ENCODE measurements around the gene KIAA0513. TPM values are rescaled to one million over a fixed set of nuclear protein-coding genes. Genes with fewer than 3 reads are reported as not detected.

The KIAA0513 gene
- total and polyA plus RNA-seq, 5 donors from 2014 or later: 1.5 to 7.5 (median 3.3) TPM

DNA sequence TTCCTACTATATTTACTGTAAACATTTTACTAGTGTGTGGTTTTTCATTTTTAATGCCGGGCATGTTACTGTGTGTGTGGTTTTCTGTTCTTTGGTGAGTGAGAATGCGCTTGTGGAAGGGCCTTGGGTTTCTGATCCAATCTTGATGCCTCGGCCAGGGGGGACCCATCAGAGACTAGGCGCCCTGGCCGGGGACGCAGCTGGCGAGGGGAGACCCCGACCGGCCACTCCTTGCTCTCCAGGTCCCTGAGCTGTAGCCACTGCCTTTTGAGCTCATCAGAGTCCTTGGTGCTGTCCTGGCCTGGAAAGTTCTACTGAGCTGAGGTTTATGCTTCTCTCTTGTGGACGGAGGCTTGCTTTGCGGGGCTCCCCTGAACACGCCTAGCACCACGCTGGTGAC, 37.5 kb downstream of the KIAA0513 start:
- Mint-ChIP-seq H3K4me3 (no peak overlapping the region), H3K27me3 (no peaks in the 10 kb centered on the region), H3K4me1 (peaks cover 0 to 3% (median 0%) of the 10 kb centered on the region in 4 donors), H3K27ac (no peak overlapping the region), H3K9me3 (no peaks in the 10 kb centered on the region), H3K36me3 (peaks cover 17% of the 10 kb centered on the region)
- H3K4me1 ChIP-seq (ENCODE audit: control insufficient read depth, insufficient read depth, low read length, poor library complexity, severe bottlenecking): no peaks in the 10 kb centered on the region
- no peaks in the 10 kb centered on the region for H3K27me3 ChIP-seq (ENCODE audit: control insufficient read depth, insufficient read depth, low read length)
- no peak for ATAC-seq (ENCODE audit: low read depth in 2 of 2)
- no peak for DNase-seq
- no peaks in the 10 kb centered on the region for H3K9me3 ChIP-seq (ENCODE audit: control insufficient read depth in 2 of 2, low read length in 2 of 2)
- no peak overlapping the region for H3K4me3 ChIP-seq (ENCODE audit: low read depth, low read length)
- peaks cover 3% of the 10 kb centered on the region for H3K36me3 ChIP-seq (ENCODE audit: control insufficient read depth, insufficient read depth, low read length)
- H3K27ac ChIP-seq (ENCODE audit: insufficient read depth, low read length, poor library complexity, severe bottlenecking): no peak overlapping the region

DNA sequence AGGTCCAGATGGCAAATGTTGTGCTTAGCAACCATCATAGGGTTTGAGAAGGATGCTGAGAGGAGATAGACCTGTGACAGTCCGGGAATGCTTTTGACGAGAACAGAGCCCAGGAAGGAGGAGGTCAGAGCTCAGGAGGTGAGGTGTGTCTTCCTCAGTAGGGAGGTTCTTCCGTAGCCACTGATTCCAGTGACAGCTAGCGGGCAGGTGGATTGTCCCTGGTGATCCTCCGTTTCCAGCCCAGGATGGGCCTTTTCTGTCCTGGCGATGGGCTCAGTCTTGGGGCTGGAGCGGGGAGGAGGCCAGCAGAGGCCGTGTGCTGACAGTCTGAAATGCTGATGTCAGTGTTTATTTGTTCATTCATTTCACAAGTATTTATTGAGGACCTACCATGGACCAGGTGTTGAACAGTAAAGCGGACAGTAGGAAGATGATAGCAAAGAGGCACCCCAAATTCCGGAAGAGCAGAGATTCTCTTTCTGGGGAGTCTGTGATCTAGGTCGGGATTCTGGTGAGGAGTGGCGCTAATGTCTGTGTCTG, 38.8 kb downstream of the KIAA0513 start:
- Mint-ChIP-seq H3K27ac (peak overlapping the region in 1 of 3 donors; percentile 55), H3K4me3 (no peak overlapping the region), H3K4me1 (peaks cover 0 to 3% (median 0%) of the 10 kb centered on the region in 4 donors), H3K36me3 (peaks cover 21% of the 10 kb centered on the region), H3K27me3 (no peaks in the 10 kb centered on the region), H3K9me3 (no peaks in the 10 kb centered on the region)
- no peak overlapping the region for H3K27ac ChIP-seq (ENCODE audit: insufficient read depth, low read length, poor library complexity, severe bottlenecking)
- no peak overlapping the region for H3K4me3 ChIP-seq (ENCODE audit: low read depth, low read length)
- H3K36me3 ChIP-seq (ENCODE audit: control insufficient read depth, insufficient read depth, low read length): peaks cover 5% of the 10 kb centered on the region
- no peaks in the 10 kb centered on the region for H3K27me3 ChIP-seq (ENCODE audit: control insufficient read depth, insufficient read depth, low read length)
- no peaks in the 10 kb centered on the region for H3K4me1 ChIP-seq (ENCODE audit: control insufficient read depth, insufficient read depth, low read length, poor library complexity, severe bottlenecking)
- H3K9me3 ChIP-seq (ENCODE audit: control insufficient read depth in 2 of 2, low read length in 2 of 2): no peaks in the 10 kb centered on the region
- no peak for DNase-seq
- no peak for ATAC-seq (ENCODE audit: low read depth in 2 of 2)

DNA sequence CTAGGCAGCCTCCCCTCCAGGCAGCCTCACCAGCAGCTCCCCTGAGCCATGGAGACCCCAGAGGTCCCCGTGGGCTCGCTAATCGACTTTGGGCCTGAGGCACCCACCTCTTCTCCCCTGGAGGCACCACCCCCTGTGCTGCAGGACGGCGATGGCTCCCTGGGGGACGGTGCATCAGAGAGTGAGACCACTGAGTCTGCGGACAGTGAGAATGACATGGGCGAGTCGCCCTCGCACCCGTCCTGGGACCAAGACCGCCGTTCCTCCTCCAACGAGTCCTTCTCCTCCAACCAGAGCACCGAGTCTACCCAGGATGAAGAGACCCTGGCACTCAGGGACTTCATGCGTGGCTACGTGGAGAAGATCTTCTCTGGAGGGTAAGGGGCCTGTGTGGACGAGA, 39.4 kb downstream of the KIAA0513 start:
- ATAC-seq (ENCODE audit: low read depth in 2 of 2): no peak
- Histone ChIP-seq H3K36me3 (ENCODE audit: control insufficient read depth, insufficient read depth, low read length) (peaks cover 5% of the 10 kb centered on the region), H3K27ac (ENCODE audit: insufficient read depth, low read length, poor library complexity, severe bottlenecking) (no peak overlapping the region), H3K9me3 (ENCODE audit: control insufficient read depth in 2 of 2, low read length in 2 of 2) (no peaks in the 10 kb centered on the region), H3K4me3 (ENCODE audit: low read depth, low read length) (no peak overlapping the region), H3K27me3 (ENCODE audit: control insufficient read depth, insufficient read depth, low read length) (no peaks in the 10 kb centered on the region), H3K4me1 (ENCODE audit: control insufficient read depth, insufficient read depth, low read length, poor library complexity, severe bottlenecking) (no peaks in the 10 kb centered on the region)
- no peak overlapping the region for H3K27ac Mint-ChIP-seq
- no peaks in the 10 kb centered on the region for H3K9me3 Mint-ChIP-seq
- H3K4me3 Mint-ChIP-seq: no peak overlapping the region
- H3K36me3 Mint-ChIP-seq: peaks cover 23% of the 10 kb centered on the region
- no peaks in the 10 kb centered on the region for H3K27me3 Mint-ChIP-seq
- no peak for DNase-seq
- H3K4me1 Mint-ChIP-seq: peaks cover 0 to 3% (median 0%) of the 10 kb centered on the region in 4 donors

DNA sequence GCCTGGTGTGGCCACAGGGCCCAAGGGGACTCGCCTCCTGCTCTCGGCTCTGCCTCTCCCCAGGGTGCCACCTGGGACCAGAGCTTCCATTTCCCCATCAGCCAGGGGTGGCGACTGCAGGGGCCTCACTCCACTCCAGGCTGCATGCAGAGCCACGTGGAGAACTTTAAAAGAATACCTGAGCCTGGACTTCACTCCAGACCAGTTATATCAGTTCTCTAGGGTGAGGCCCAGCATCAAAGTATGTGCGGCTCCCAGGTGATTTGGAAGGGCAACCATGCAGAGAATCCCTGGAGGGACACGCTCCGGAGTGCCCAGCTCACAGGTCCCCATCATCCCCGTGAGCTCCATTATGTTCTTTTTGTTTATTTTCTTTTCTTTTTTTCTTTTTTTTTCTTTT, 39.8 kb downstream of the KIAA0513 start:
- H3K4me3 Mint-ChIP-seq: no peak overlapping the region
- H3K4me1 ChIP-seq (ENCODE audit: control insufficient read depth, insufficient read depth, low read length, poor library complexity, severe bottlenecking): no peaks in the 10 kb centered on the region
- no peak for DNase-seq
- no peaks in the 10 kb centered on the region for H3K9me3 Mint-ChIP-seq
- H3K36me3 Mint-ChIP-seq: peaks cover 21% of the 10 kb centered on the region
- no peaks in the 10 kb centered on the region for H3K27me3 Mint-ChIP-seq
- ATAC-seq (ENCODE audit: low read depth in 2 of 2): no peak
- peaks cover 5% of the 10 kb centered on the region for H3K36me3 ChIP-seq (ENCODE audit: control insufficient read depth, insufficient read depth, low read length)
- peaks cover 0 to 3% (median 0%) of the 10 kb centered on the region in 4 donors for H3K4me1 Mint-ChIP-seq
- H3K4me3 ChIP-seq (ENCODE audit: low read depth, low read length): no peak overlapping the region
- H3K27me3 ChIP-seq (ENCODE audit: control insufficient read depth, insufficient read depth, low read length): no peaks in the 10 kb centered on the region
- no peaks in the 10 kb centered on the region for H3K9me3 ChIP-seq (ENCODE audit: control insufficient read depth in 2 of 2, low read length in 2 of 2)
- no peak overlapping the region for H3K27ac Mint-ChIP-seq
- H3K27ac ChIP-seq (ENCODE audit: insufficient read depth, low read length, poor library complexity, severe bottlenecking): no peak overlapping the region

DNA sequence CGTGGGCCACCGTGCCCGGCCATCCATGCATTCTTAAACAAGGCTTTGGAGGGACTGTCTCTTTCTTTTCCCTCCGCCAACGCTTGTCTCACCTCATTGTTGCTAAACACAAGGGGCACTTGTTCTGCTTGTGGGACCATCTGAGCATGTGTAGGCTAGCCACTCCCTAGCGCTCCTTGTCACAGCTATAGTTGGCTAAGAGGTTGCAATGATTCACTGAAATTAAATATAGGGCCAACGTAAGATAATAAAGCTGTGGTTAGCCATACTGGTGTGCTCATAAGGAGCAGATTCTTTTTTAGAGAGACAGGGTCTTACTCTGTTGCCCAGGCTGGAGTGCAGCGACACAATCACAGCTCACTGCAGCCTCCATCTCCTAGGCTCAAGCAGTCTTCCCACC, 41.2 kb downstream of the KIAA0513 start:
- ATAC-seq (ENCODE audit: low read depth in 2 of 2): no peak
- Mint-ChIP-seq H3K36me3 (peaks cover 27% of the 10 kb centered on the region), H3K27ac (no peak overlapping the region), H3K27me3 (no peaks in the 10 kb centered on the region), H3K4me3 (no peak overlapping the region), H3K9me3 (no peaks in the 10 kb centered on the region), H3K4me1 (peaks cover 0 to 3% (median 0%) of the 10 kb centered on the region in 4 donors)
- Histone ChIP-seq H3K36me3 (ENCODE audit: control insufficient read depth, insufficient read depth, low read length) (peaks cover 5% of the 10 kb centered on the region), H3K27ac (ENCODE audit: insufficient read depth, low read length, poor library complexity, severe bottlenecking) (no peak overlapping the region), H3K4me3 (ENCODE audit: low read depth, low read length) (no peak overlapping the region), H3K27me3 (ENCODE audit: control insufficient read depth, insufficient read depth, low read length) (no peaks in the 10 kb centered on the region), H3K9me3 (ENCODE audit: control insufficient read depth in 2 of 2, low read length in 2 of 2) (no peaks in the 10 kb centered on the region), H3K4me1 (ENCODE audit: control insufficient read depth, insufficient read depth, low read length, poor library complexity, severe bottlenecking) (no peaks in the 10 kb centered on the region)
- DNase-seq: no peak

DNA sequence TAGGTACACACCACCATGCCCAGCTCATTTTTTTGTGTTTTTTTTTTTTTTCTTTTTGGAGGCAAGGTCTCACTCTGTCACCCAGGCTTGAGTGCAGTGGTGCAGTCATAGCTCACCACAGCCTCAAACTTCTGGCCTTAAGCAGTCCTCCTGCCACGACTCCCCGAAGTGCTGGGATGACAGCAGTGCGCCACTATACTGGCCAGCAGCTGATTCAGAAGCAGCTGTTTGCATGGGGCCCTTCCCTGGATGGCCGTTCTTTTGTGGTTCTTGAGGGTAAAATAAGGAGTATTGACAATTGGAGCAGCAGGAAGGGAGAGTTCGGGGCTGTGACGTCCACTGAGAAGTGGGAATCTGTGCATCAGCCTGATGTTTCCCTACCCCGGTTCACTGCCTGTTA, 41.6 kb downstream of the KIAA0513 start:
- H3K9me3 Mint-ChIP-seq: no peaks in the 10 kb centered on the region
- Histone ChIP-seq H3K4me3 (ENCODE audit: low read depth, low read length) (no peak overlapping the region), H3K27me3 (ENCODE audit: control insufficient read depth, insufficient read depth, low read length) (no peaks in the 10 kb centered on the region), H3K9me3 (ENCODE audit: control insufficient read depth in 2 of 2, low read length in 2 of 2) (no peaks in the 10 kb centered on the region), H3K36me3 (ENCODE audit: control insufficient read depth, insufficient read depth, low read length) (peaks cover 5% of the 10 kb centered on the region), H3K27ac (ENCODE audit: insufficient read depth, low read length, poor library complexity, severe bottlenecking) (no peak overlapping the region), H3K4me1 (ENCODE audit: control insufficient read depth, insufficient read depth, low read length, poor library complexity, severe bottlenecking) (no peaks in the 10 kb centered on the region)
- H3K27me3 Mint-ChIP-seq: no peaks in the 10 kb centered on the region
- H3K27ac Mint-ChIP-seq: no peak overlapping the region
- H3K4me3 Mint-ChIP-seq: no peak overlapping the region
- DNase-seq (no peak), ATAC-seq (ENCODE audit: low read depth in 2 of 2) (no peak)
- peaks cover 0 to 3% (median 0%) of the 10 kb centered on the region in 4 donors for H3K4me1 Mint-ChIP-seq
- H3K36me3 Mint-ChIP-seq: peaks cover 25% of the 10 kb centered on the region

DNA sequence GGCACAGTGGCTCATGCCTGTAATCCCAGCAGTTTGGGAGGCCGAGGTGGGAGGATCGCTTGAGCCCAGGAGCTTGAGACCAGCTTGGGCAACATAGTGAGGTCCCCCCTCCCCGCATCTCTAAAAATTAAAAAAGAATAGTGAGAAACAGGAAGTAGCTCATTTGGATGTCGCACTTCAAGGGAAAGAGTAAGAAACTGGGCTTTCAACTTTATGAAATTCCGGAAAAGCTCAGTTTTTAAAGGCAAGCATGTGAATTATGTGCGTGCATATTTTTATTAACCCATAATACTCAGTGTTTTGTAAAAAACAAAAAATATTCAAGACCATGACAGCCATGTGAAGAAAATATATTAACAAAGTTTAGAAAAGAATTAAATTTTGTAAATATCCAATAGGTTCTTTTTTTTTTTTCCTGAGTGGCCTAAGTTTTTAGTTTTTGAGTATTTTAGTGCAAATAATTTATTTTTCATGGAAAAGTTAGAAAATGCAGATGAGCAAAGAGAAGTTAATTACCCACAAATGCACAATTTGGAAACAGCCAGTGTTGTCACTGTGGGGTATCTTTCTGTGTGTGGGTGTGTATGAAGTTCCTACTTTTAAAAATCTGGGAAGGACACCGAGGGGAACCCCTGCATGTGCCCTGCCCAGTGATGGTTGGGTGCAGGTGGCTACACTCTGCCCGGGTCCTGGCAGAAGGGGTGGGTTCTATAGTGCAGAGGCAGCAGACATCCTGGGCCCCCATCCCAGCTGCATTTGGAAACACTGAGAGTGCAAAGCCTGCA, 44.7 kb downstream of the KIAA0513 start:
- Histone ChIP-seq H3K36me3 (ENCODE audit: control insufficient read depth, insufficient read depth, low read length) (peaks cover 5% of the 10 kb centered on the region), H3K4me3 (ENCODE audit: low read depth, low read length) (no peak overlapping the region), H3K9me3 (ENCODE audit: control insufficient read depth in 2 of 2, low read length in 2 of 2) (no peaks in the 10 kb centered on the region), H3K27me3 (ENCODE audit: control insufficient read depth, insufficient read depth, low read length) (no peaks in the 10 kb centered on the region), H3K4me1 (ENCODE audit: control insufficient read depth, insufficient read depth, low read length, poor library complexity, severe bottlenecking) (no peaks in the 10 kb centered on the region), H3K27ac (ENCODE audit: insufficient read depth, low read length, poor library complexity, severe bottlenecking) (no peak overlapping the region)
- Mint-ChIP-seq H3K27me3 (no peaks in the 10 kb centered on the region), H3K4me3 (no peak overlapping the region), H3K4me1 (no peaks in the 10 kb centered on the region), H3K9me3 (peaks cover 0 to 2% (median 0%) of the 10 kb centered on the region in 7 donors), H3K27ac (no peak overlapping the region), H3K36me3 (peaks cover 27% of the 10 kb centered on the region)
- ATAC-seq (ENCODE audit: low read depth in 2 of 2): no peak
- no peak for DNase-seq

DNA sequence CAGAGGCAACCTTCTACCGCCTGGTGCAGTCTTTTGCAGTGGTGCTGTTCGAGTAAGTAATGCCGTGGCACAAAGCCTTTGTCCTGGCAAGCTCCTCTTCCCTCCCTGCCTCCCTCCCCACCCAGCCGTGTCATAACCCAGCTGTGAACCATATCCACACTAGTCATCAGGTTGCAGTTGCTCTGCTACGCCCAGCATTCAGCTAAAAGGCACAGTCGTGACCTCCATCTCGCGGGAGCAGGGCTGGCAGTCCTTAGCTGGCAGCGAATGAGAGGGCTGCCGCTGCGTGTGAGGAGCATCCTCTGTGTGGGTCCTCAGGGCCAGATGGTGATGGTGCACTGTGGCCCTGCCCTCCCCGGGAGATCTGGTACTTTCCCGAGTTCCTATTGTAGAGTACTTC, 45.4 kb downstream of the KIAA0513 start:
- Mint-ChIP-seq H3K27ac (no peak overlapping the region), H3K27me3 (no peaks in the 10 kb centered on the region), H3K9me3 (peaks cover 0 to 2% (median 0%) of the 10 kb centered on the region in 7 donors), H3K4me3 (no peak overlapping the region), H3K36me3 (peaks cover 30% of the 10 kb centered on the region), H3K4me1 (no peaks in the 10 kb centered on the region)
- no peak overlapping the region for H3K4me3 ChIP-seq (ENCODE audit: low read depth, low read length)
- no peaks in the 10 kb centered on the region for H3K27me3 ChIP-seq (ENCODE audit: control insufficient read depth, insufficient read depth, low read length)
- H3K36me3 ChIP-seq (ENCODE audit: control insufficient read depth, insufficient read depth, low read length): peaks cover 5% of the 10 kb centered on the region
- H3K4me1 ChIP-seq (ENCODE audit: control insufficient read depth, insufficient read depth, low read length, poor library complexity, severe bottlenecking): no peaks in the 10 kb centered on the region
- ATAC-seq (ENCODE audit: low read depth in 2 of 2): no peak
- H3K9me3 ChIP-seq (ENCODE audit: control insufficient read depth in 2 of 2, low read length in 2 of 2): no peaks in the 10 kb centered on the region
- no peak overlapping the region for H3K27ac ChIP-seq (ENCODE audit: insufficient read depth, low read length, poor library complexity, severe bottlenecking)
- DNase-seq: no peak
